Measurements from ENCODE around the gene HDAC1.

HDAC1 gene

GRCh38 chr1:32361674-32362473 lies 70.0 kb downstream of the HDAC1 start:
- TF ChIP-seq TEAD4 (IDR thresholded peaks at IDR 0.05) (no peak), MAX (IDR thresholded peaks at IDR 0.05) (peak; percentile 84), FOXM1 (IDR thresholded peaks at IDR 0.05; ENCODE audit: borderline replicate concordance, low read depth) (no peak), EGR1 (IDR thresholded peaks at IDR 0.05) (peak; percentile 35; the same call in 1 of the 2 replicates), TAF1 (IDR thresholded peaks at IDR 0.05; ENCODE audit: low read depth) (no peak), RAD21 (IDR thresholded peaks at IDR 0.05; ENCODE audit: low read depth) (peak; percentile 7; the same call in 1 of the 2 replicates), NFIC (IDR thresholded peaks at IDR 0.05) (no peak), CREB1 (IDR thresholded peaks at IDR 0.05; ENCODE audit: low read depth) (no peak), YY1 (IDR thresholded peaks at IDR 0.05; ENCODE audit: low read depth) (no peak), EP300 (IDR thresholded peaks at IDR 0.05; ENCODE audit: borderline replicate concordance) (no peak), ZBTB7A (IDR thresholded peaks at IDR 0.05; ENCODE audit: low read depth) (peak; percentile 73), USF1 (IDR thresholded peaks at IDR 0.05) (no peak), CEBPB (IDR thresholded peaks at IDR 0.05) (no peak), TCF12 (IDR thresholded peaks at IDR 0.05; ENCODE audit: low read depth) (no peak)
- TF ChIP-seq, protein P1, sequence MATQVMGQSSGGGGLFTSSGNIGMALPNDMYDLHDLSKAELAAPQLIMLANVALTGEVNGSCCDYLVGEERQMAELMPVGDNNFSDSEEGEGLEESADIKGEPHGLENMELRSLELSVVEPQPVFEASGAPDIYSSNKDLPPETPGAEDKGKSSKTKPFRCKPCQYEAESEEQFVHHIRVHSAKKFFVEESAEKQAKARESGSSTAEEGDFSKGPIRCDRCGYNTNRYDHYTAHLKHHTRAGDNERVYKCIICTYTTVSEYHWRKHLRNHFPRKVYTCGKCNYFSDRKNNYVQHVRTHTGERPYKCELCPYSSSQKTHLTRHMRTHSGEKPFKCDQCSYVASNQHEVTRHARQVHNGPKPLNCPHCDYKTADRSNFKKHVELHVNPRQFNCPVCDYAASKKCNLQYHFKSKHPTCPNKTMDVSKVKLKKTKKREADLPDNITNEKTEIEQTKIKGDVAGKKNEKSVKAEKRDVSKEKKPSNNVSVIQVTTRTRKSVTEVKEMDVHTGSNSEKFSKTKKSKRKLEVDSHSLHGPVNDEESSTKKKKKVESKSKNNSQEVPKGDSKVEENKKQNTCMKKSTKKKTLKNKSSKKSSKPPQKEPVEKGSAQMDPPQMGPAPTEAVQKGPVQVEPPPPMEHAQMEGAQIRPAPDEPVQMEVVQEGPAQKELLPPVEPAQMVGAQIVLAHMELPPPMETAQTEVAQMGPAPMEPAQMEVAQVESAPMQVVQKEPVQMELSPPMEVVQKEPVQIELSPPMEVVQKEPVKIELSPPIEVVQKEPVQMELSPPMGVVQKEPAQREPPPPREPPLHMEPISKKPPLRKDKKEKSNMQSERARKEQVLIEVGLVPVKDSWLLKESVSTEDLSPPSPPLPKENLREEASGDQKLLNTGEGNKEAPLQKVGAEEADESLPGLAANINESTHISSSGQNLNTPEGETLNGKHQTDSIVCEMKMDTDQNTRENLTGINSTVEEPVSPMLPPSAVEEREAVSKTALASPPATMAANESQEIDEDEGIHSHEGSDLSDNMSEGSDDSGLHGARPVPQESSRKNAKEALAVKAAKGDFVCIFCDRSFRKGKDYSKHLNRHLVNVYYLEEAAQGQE (IDR thresholded peaks at IDR 0.05; ENCODE audit: low read depth) = no peak

DNA sequence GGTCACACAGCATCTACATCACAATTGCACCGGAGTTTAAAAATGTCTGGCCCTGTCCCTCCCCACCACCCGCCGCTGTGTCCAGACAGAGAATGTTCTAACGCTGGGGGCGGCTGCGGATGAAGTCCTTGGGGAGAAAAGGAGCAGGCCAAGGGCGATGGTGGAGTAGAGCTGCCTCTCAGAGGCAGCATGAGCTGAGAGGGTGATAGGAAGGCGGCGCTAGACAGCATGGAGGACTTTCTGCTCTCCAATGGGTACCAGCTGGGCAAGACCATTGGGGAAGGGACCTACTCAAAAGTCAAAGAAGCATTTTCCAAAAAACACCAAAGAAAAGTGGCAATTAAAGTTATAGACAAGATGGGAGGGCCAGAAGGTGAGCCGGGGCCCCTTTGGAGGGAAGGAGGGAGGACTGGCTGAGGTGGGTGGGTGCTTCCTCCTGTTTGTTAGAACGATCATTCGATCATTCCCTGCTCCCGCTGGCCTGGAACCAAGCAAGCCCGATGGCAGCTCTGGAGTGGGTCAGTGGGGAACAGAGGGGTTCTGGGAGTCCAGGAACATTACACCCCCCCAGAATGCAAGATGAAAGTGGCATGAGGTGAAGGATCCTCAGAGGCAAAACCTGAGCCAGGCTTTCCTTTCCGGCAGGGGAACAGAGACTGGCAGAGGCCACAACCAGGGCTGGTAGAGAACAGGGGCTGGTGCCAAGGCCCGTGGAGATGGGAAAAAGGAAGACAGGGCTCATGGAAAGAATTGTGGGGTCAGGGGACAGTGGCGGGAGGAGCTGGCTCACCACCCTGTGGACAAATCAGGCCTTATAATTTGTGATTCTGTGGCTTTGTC lies 70.8 kb downstream of the HDAC1 start, which contains the start of the genes FAM229A and TSSK3:
Gene FAM229A (minus strand): TSS at position 12 of the 840 bp plus-strand sequence. CDS start 394 bp downstream, outside the sequence.
Gene TSSK3 (plus strand): TSS at position 66 of the 840 bp plus-strand sequence. CDS start 163 bp downstream, at position 229.
- TF ChIP-seq NFIC (IDR thresholded peaks at IDR 0.05) (no peak), CREB1 (IDR thresholded peaks at IDR 0.05; ENCODE audit: low read depth) (no peak), EP300 (IDR thresholded peaks at IDR 0.05; ENCODE audit: borderline replicate concordance) (no peak), CEBPB (IDR thresholded peaks at IDR 0.05) (no peak), EGR1 (IDR thresholded peaks at IDR 0.05) (no peak), TAF1 (IDR thresholded peaks at IDR 0.05; ENCODE audit: low read depth) (no peak), TEAD4 (IDR thresholded peaks at IDR 0.05) (no peak), USF1 (IDR thresholded peaks at IDR 0.05) (no peak), MAX (IDR thresholded peaks at IDR 0.05) (no peak)
- TF ChIP-seq, protein P1 (IDR thresholded peaks at IDR 0.05; ENCODE audit: low read depth) = no peak

DNA sequence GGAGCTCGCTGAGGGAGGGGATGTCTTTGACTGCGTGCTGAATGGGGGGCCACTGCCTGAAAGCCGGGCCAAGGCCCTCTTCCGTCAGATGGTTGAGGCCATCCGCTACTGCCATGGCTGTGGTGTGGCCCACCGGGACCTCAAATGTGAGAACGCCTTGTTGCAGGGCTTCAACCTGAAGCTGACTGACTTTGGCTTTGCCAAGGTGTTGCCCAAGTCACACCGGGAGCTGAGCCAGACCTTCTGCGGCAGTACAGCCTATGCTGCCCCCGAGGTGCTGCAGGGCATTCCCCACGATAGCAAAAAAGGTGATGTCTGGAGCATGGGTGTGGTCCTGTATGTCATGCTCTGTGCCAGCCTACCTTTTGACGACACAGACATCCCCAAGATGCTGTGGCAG lies 71.8 kb downstream of the HDAC1 start:
- TF ChIP-seq FOXM1 (IDR thresholded peaks at IDR 0.05; ENCODE audit: borderline replicate concordance, low read depth) (no peak), TEAD4 (IDR thresholded peaks at IDR 0.05) (no peak), EGR1 (IDR thresholded peaks at IDR 0.05) (no peak), USF1 (IDR thresholded peaks at IDR 0.05) (no peak), EP300 (IDR thresholded peaks at IDR 0.05; ENCODE audit: borderline replicate concordance) (no peak), RAD21 (IDR thresholded peaks at IDR 0.05; ENCODE audit: low read depth) (no peak), TCF12 (IDR thresholded peaks at IDR 0.05; ENCODE audit: low read depth) (no peak), TAF1 (IDR thresholded peaks at IDR 0.05; ENCODE audit: low read depth) (no peak), NFIC (IDR thresholded peaks at IDR 0.05) (no peak), ZBTB7A (IDR thresholded peaks at IDR 0.05; ENCODE audit: low read depth) (no peak), CREB1 (IDR thresholded peaks at IDR 0.05; ENCODE audit: low read depth) (no peak), YY1 (IDR thresholded peaks at IDR 0.05; ENCODE audit: low read depth) (no peak), CEBPB (IDR thresholded peaks at IDR 0.05) (no peak), MAX (IDR thresholded peaks at IDR 0.05) (no peak)
- TF ChIP-seq, protein P1 (IDR thresholded peaks at IDR 0.05; ENCODE audit: low read depth) = no peak

Measured in Ishikawa (cell line).